H9 (cell line): Measurements from ENCODE around the gene RDH13. TPM values are rescaled to one million over a fixed set of nuclear protein-coding genes. Genes with fewer than 3 reads are reported as not detected.

Source experiments
- DNase-seq: peaks from one replicate; pipeline ENCODE4 v3.0.0-alpha.2; 2017
- H2AFZ ChIP-seq: one replicate; pipeline ENCODE4 v1.6.1; 2013; ENCODE audit warnings: mild to moderate bottlenecking, low read length, control low read depth, moderate library complexity
- H2AK5ac ChIP-seq: 2 replicates; pipeline ENCODE4 v1.6.1; 2013; ENCODE audit warnings: low read length, control low read depth, mixed read lengths; ENCODE audit not compliant: insufficient read length
- H2BK120ac ChIP-seq: one replicate; pipeline ENCODE4 v1.6.1; 2013; ENCODE audit warnings: low read depth, mild to moderate bottlenecking, low read length, control low read depth, inconsistent platforms; ENCODE audit not compliant: poor library complexity, severe bottlenecking
- H2BK12ac ChIP-seq: 2 replicates; pipeline ENCODE4 v1.6.1; 2013; ENCODE audit warnings: low read length, control low read depth, mixed read lengths, low read depth; ENCODE audit not compliant: insufficient read length
- H2BK15ac ChIP-seq: 2 replicates; pipeline ENCODE4 v1.6.1; 2013; ENCODE audit warnings: low read depth, low read length, control low read depth
- H2BK20ac ChIP-seq: one replicate; pipeline ENCODE4 v1.6.1; 2013; ENCODE audit warnings: low read depth, mild to moderate bottlenecking, low read length, control low read depth, inconsistent platforms; ENCODE audit not compliant: poor library complexity, severe bottlenecking
- H2BK5ac ChIP-seq: 2 replicates; pipeline ENCODE4 v1.6.1; 2013; ENCODE audit warnings: low read length, control low read depth, mixed read lengths; ENCODE audit not compliant: insufficient read length
- H3K14ac ChIP-seq: 2 replicates; pipeline ENCODE4 v1.6.1; 2013; ENCODE audit warnings: low read length, control low read depth; ENCODE audit not compliant: insufficient read depth
- H3K18ac ChIP-seq: 2 replicates; pipeline ENCODE4 v1.6.1; 2013; ENCODE audit warnings: low read depth, mild to moderate bottlenecking, mixed read lengths, low read length, control low read depth; ENCODE audit not compliant: insufficient read length
- H3K23ac ChIP-seq: 2 replicates; pipeline ENCODE4 v1.6.1; 2013; ENCODE audit warnings: low read length, control low read depth, mixed read lengths, low read depth; ENCODE audit not compliant: insufficient read length
- H3K23me2 ChIP-seq: 2 replicates; pipeline ENCODE4 v1.6.1; 2013; ENCODE audit warnings: low read depth, mild to moderate bottlenecking, mixed read lengths, low read length, control low read depth; ENCODE audit not compliant: insufficient read length, poor library complexity, severe bottlenecking
- H3K27ac ChIP-seq: 2 replicates; pipeline ENCODE4 v1.5.1; 2013; ENCODE audit warnings: low read length, control low read depth, mixed read lengths, low read depth; ENCODE audit not compliant: insufficient read length
- H3K27me3 ChIP-seq: 2 replicates; pipeline ENCODE4 v1.6.1; 2013; ENCODE audit warnings: low read length, control low read depth, inconsistent platforms; ENCODE audit not compliant: insufficient read depth
- H3K4ac ChIP-seq: 2 replicates; pipeline ENCODE4 v1.6.1; 2013; ENCODE audit warnings: low read depth, mild to moderate bottlenecking, control low read depth, inconsistent platforms, low read length, moderate library complexity
- H3K4me1 ChIP-seq: 2 replicates; pipeline ENCODE4 v1.6.1; 2013; ENCODE audit warnings: low read length, control low read depth, inconsistent platforms; ENCODE audit not compliant: insufficient read depth
- H3K4me2 ChIP-seq: 2 replicates; pipeline ENCODE4 v1.6.1; 2013; ENCODE audit warnings: low read length, control low read depth, mixed read lengths; ENCODE audit not compliant: insufficient read length, insufficient read depth
- H3K56ac ChIP-seq: 2 replicates; pipeline ENCODE4 v1.6.1; 2013; ENCODE audit warnings: low read depth, mild to moderate bottlenecking, mixed read lengths, low read length, control low read depth; ENCODE audit not compliant: insufficient read length
- H3K79me1 ChIP-seq: 2 replicates; pipeline ENCODE4 v1.6.1; 2013; ENCODE audit warnings: low read depth, mild to moderate bottlenecking, moderate library complexity, low read length, control low read depth, inconsistent platforms; ENCODE audit not compliant: insufficient read depth, poor library complexity, severe bottlenecking
- H3K79me2 ChIP-seq: 2 replicates; pipeline ENCODE4 v1.6.1; 2013; ENCODE audit warnings: low read length, control low read depth, inconsistent platforms; ENCODE audit not compliant: insufficient read depth
- H3K9ac ChIP-seq: 2 replicates; pipeline ENCODE4 v1.6.1; 2013; ENCODE audit warnings: low read length, control low read depth, mixed read lengths; ENCODE audit not compliant: insufficient read length; ENCODE audit errors: extremely low read depth
- H3K9me3 ChIP-seq: one replicate; pipeline ENCODE4 v1.6.1; 2013; ENCODE audit warnings: low read depth, low read length, inconsistent platforms; ENCODE audit not compliant: control insufficient read depth
- H3T11ph ChIP-seq: one replicate; pipeline ENCODE4 v1.6.1; 2013; ENCODE audit warnings: mild to moderate bottlenecking, low read length, control low read depth, inconsistent platforms
- H4K20me1 ChIP-seq: one replicate; pipeline ENCODE4 v1.6.1; 2013; ENCODE audit not compliant: control insufficient read depth, insufficient read length, insufficient read depth
- H4K5ac ChIP-seq: 2 replicates; pipeline ENCODE4 v1.6.1; 2013; ENCODE audit warnings: low read depth, mild to moderate bottlenecking, mixed read lengths, low read length, control low read depth; ENCODE audit not compliant: insufficient read length
- H4K8ac ChIP-seq: replicated peaks from 2 replicates; pipeline ENCODE4 v1.6.1; 2013; ENCODE audit warnings: low read length, control low read depth, mixed read lengths, low read depth; ENCODE audit not compliant: insufficient read length
- H4K91ac ChIP-seq: 2 replicates; pipeline ENCODE4 v1.6.1; 2013; ENCODE audit warnings: low read depth, mild to moderate bottlenecking, moderate library complexity, mixed read lengths, low read length, control low read depth; ENCODE audit not compliant: insufficient read length
- H3K27ac Mint-ChIP-seq, 3 experiments: 2 replicates in 2 of 3; 3 replicates in 1 of 3; pipeline ENCODE4 v1.8.0; 2020 to 2021; ENCODE audit warnings: mixed read lengths in 3 of 3, mild to moderate bottlenecking in 1 of 3, moderate library complexity in 1 of 3
- H3K27me3 Mint-ChIP-seq: 2 replicates; pipeline ENCODE4 v1.8.0; 2021; ENCODE audit warnings: low read depth, mild to moderate bottlenecking, moderate library complexity, mixed read lengths
- H3K36me3 Mint-ChIP-seq, 3 experiments: 2 replicates in 2 of 3; 3 replicates in 1 of 3; pipeline ENCODE4 v1.8.0; 2020 to 2021; ENCODE audit warnings: low read depth in 3 of 3, mixed read lengths in 3 of 3; ENCODE audit not compliant: insufficient read depth in 1 of 3
- H3K4me1 Mint-ChIP-seq, 2 experiments: 2 replicates each; pipeline ENCODE4 v1.8.0; 2020; ENCODE audit warnings: mixed read lengths in 2 of 2
- H3K4me3 Mint-ChIP-seq, 2 experiments: 2 replicates in 1 of 2; 3 replicates in 1 of 2; pipeline ENCODE4 v1.8.0; 2020 to 2021; ENCODE audit warnings: mild to moderate bottlenecking in 2 of 2, mixed read lengths in 2 of 2, moderate library complexity in 1 of 2
- H3K9me3 Mint-ChIP-seq, 2 experiments: 2 replicates in 1 of 2; 3 replicates in 1 of 2; pipeline ENCODE4 v1.8.0; 2020; ENCODE audit warnings: mild to moderate bottlenecking in 2 of 2, mixed read lengths in 2 of 2, moderate library complexity in 1 of 2
- WGBS: extraction: QIAGEN DNeasy Blood & Tissue Kit; methylation state at CpG from one replicate; pipeline ENCODE4 v1.1.7; 2013; ENCODE audit warnings: missing lambda C conversion rate, low lambda C conversion rate, mixed read lengths; ENCODE audit not compliant: insufficient read length; ENCODE audit errors: extremely low coverage; 5-methylcytosine and 5-hydroxymethylcytosine counted together
- total RNA-seq: library from RNA; stranded (reverse); gene quantifications from 2 replicates; pipeline ENCODE4 v1.2.1, GENCODE V29; 2021
- TF ChIP-seq, protein P1 (sequence below): fragments of 200-600 bp; sonication (generic); conservative IDR thresholded peaks from 3 replicates; pipeline ENCODE4 v1.8.0; 2021; ENCODE audit warnings: antibody characterized with exemption, mild to moderate bottlenecking

RDH13 gene
- total RNA-seq, 1 experiment from 2014 or later: 21.5 TPM

DNA sequence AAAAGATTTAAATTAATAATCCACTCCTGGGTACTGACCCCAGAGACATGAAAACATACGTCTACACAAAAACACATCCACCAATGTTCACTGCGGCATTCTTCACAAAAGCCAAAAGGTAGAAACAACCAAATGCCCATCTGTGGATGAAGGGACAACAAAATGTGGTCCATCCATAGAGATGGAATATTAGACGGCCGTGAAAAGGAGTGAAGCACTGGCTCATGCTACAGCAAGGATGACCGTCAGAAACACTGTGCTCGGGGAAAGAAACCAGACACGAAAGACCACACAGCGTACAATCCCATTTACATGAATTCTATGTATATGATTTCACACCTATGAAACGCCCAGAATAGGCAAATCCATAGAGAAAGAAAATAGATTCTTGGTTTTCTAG, 6.1 kb downstream of the RDH13 start:
- Histone ChIP-seq H2BK12ac (no peak overlapping the region), H3T11ph (no peak overlapping the region), H2BK20ac (no peak overlapping the region), H3K27ac (no peak overlapping the region), H4K5ac (no peak overlapping the region), H2BK15ac (no peak overlapping the region), H4K20me1 (no peaks in the 10 kb centered on the region), H3K4me2 (no peak overlapping the region), H3K23me2 (no peaks in the 10 kb centered on the region), H3K9ac (no peak overlapping the region), H3K9me3 (no peaks in the 10 kb centered on the region), H2BK120ac (no peak overlapping the region), H3K14ac (no peak overlapping the region), H3K79me1 (no peaks in the 10 kb centered on the region), H3K56ac (no peak overlapping the region), H3K27me3 (no peaks in the 10 kb centered on the region), H3K23ac (no peak overlapping the region), H3K4ac (no peak overlapping the region), H3K79me2 (no peaks in the 10 kb centered on the region; the same call in 1 of the 2 replicates), H2AK5ac (no peak overlapping the region), H4K8ac (no peak overlapping the region), H2AFZ (no peak overlapping the region), H3K4me1 (no peaks in the 10 kb centered on the region), H4K91ac (no peak overlapping the region), H3K18ac (no peak overlapping the region), H2BK5ac (no peak overlapping the region)
- Mint-ChIP-seq H3K27me3 (no peaks in the 10 kb centered on the region; the same call in none of the 2 replicates), H3K4me3 (no peak overlapping the region), H3K27ac (no peak overlapping the region), H3K36me3 (peaks cover 34 to 66% (median 53%) of the 10 kb centered on the region in 3 experiments), H3K4me1 (peaks cover 0 to 3% of the 10 kb centered on the region in 2 experiments; a peak in 2 of 4 replicates), H3K9me3 (no peaks in the 10 kb centered on the region)
- no peak for DNase-seq
- WGBS: no CpG with 5 or more reads among the region's 9 CpGs
- TF ChIP-seq, protein P1, sequence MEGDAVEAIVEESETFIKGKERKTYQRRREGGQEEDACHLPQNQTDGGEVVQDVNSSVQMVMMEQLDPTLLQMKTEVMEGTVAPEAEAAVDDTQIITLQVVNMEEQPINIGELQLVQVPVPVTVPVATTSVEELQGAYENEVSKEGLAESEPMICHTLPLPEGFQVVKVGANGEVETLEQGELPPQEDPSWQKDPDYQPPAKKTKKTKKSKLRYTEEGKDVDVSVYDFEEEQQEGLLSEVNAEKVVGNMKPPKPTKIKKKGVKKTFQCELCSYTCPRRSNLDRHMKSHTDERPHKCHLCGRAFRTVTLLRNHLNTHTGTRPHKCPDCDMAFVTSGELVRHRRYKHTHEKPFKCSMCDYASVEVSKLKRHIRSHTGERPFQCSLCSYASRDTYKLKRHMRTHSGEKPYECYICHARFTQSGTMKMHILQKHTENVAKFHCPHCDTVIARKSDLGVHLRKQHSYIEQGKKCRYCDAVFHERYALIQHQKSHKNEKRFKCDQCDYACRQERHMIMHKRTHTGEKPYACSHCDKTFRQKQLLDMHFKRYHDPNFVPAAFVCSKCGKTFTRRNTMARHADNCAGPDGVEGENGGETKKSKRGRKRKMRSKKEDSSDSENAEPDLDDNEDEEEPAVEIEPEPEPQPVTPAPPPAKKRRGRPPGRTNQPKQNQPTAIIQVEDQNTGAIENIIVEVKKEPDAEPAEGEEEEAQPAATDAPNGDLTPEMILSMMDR: no peak
